ENCODE results near the gene TTC3.

DNA sequence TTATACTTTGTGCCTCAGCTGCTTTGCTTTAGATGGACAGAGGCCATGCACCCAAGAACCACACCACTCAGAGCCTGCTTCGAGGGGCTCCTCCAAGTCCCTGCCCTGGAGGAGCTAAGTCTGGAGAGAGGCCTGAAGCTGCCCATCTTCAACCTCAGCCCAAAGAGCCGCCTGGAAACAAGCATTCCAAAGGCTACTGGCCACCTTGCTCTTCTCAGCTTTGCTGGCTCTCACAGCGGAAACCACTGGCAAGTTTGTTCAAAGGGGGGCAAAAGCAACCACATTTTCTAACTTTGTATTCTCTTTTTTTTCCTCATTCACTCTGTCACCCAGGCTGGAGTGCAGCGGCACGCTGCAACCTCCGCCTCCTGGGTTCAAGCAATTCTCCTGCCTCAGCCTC lies 170.9 kb downstream of the TTC3 start:
- TF ChIP-seq, protein P1, sequence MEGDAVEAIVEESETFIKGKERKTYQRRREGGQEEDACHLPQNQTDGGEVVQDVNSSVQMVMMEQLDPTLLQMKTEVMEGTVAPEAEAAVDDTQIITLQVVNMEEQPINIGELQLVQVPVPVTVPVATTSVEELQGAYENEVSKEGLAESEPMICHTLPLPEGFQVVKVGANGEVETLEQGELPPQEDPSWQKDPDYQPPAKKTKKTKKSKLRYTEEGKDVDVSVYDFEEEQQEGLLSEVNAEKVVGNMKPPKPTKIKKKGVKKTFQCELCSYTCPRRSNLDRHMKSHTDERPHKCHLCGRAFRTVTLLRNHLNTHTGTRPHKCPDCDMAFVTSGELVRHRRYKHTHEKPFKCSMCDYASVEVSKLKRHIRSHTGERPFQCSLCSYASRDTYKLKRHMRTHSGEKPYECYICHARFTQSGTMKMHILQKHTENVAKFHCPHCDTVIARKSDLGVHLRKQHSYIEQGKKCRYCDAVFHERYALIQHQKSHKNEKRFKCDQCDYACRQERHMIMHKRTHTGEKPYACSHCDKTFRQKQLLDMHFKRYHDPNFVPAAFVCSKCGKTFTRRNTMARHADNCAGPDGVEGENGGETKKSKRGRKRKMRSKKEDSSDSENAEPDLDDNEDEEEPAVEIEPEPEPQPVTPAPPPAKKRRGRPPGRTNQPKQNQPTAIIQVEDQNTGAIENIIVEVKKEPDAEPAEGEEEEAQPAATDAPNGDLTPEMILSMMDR (IDR thresholded peaks at IDR 0.05; ENCODE audit: low read length) = no peak
- TF ChIP-seq EZH2phosphoT487 (IDR thresholded peaks at IDR 0.05; ENCODE audit: low read length) (no peak), EZH2 (optimal IDR thresholded peaks at IDR 0.05; ENCODE audit: low read depth, low read length) (no peak)

All from MM.1S (cell line).